PFSK-1 (cell line): ENCODE results near the gene RFTN1.

ENCODE experiments used
- POLR2AphosphoS5 ChIP-seq: IDR thresholded peaks from 2 replicates; pipeline ENCODE4 v1.6.1; 2012; ENCODE audit warnings: low read depth, mild to moderate bottlenecking, control low read depth, low read length, moderate library complexity
- SIN3A ChIP-seq: IDR thresholded peaks from 2 replicates; pipeline ENCODE4 v1.6.1; 2012; ENCODE audit warnings: mild to moderate bottlenecking, low read length, moderate library complexity, borderline replicate concordance; ENCODE audit not compliant: insufficient read depth

- TF ChIP-seq SIN3A (no peak), POLR2AphosphoS5 (no peak)
These were observed 121.4 kb downstream of the RFTN1 start for GRCh38 chr3:16392065-16392464.
